Coronary artery (tissue), 2 donors: ENCODE measurements around the gene PDE8B.

Experiments used
- DNase-seq: peaks from one replicate; pipeline ENCODE4 v3.0.0-alpha.2; 2017; ENCODE audit warnings: low spot score
- H3K27ac ChIP-seq, 2 donors: fragments of 200-600 bp; sonication (generic); one replicate each; pipeline ENCODE4 v1.5.1; 2016 to 2019
- H3K4me3 ChIP-seq: fragments of 200-600 bp; sonication (generic); 2 replicates; pipeline ENCODE4 v1.5.1; 2016; ENCODE audit warnings: mild to moderate bottlenecking, moderate library complexity
- CTCF ChIP-seq: fragments of 200-600 bp; sonication (generic); IDR thresholded peaks from one replicate; pipeline ENCODE4 v1.5.1; 2019; ENCODE audit warnings: antibody characterized with exemption

PDE8B gene

GRCh38 chr5:77337686-77338085 is 127.2 kb downstream of the PDE8B start:
- Histone ChIP-seq H3K4me3 (no peak overlapping the region), H3K27ac (no peak overlapping the region)
- DNase-seq: no peak
- no peak for TF ChIP-seq CTCF

GRCh38 chr5:77339337-77339890 is 128.9 kb downstream of the PDE8B start:
- no peak for TF ChIP-seq CTCF
- H3K27ac ChIP-seq: no peak overlapping the region
- H3K4me3 ChIP-seq: no peak overlapping the region
- no peak for DNase-seq

- Histone ChIP-seq H3K27ac (no peak overlapping the region), H3K4me3 (no peak overlapping the region)
- no peak for TF ChIP-seq CTCF
- no peak for DNase-seq
Measured at GRCh38 chr5:77343165-77343564, 132.7 kb downstream of the PDE8B start.

GRCh38 chr5:77347435-77348098 is 137.1 kb downstream of the PDE8B start:
- Histone ChIP-seq H3K27ac (no peak overlapping the region), H3K4me3 (no peak overlapping the region)
- no peak for DNase-seq
- TF ChIP-seq CTCF: no peak

GRCh38 chr5:77353251-77353650 is 142.8 kb downstream of the PDE8B start:
- no peak overlapping the region for H3K27ac ChIP-seq
- no peak overlapping the region for H3K4me3 ChIP-seq
- no peak for TF ChIP-seq CTCF
- no peak for DNase-seq

GRCh38 chr5:77354454-77354853 is 144.0 kb downstream of the PDE8B start:
- no peak for DNase-seq
- no peak for TF ChIP-seq CTCF
- H3K4me3 ChIP-seq: no peak overlapping the region
- H3K27ac ChIP-seq: no peak overlapping the region

- H3K27ac ChIP-seq: no peak overlapping the region
- no peak overlapping the region for H3K4me3 ChIP-seq
- no peak for TF ChIP-seq CTCF
- no peak for DNase-seq
Measured at GRCh38 chr5:77355080-77355479, 144.6 kb downstream of the PDE8B start.
